UCSD-AML1 (cell line): ENCODE results near the gene NSMCE1.
A peak's percentile ranks its signal among the peaks of the same experiment; 100 is the strongest.

Experiments used
- DNase-seq: peaks from one replicate; lab custom pipeline; 2025; ENCODE audit not compliant: unreplicated experiment; lab: John Stamatoyannopoulos, UW

Gene NSMCE1

GRCh38 chr16:27245276-27246172, 23.0 kb downstream of the NSMCE1 start:
- no peak for DNase-seq

DNA sequence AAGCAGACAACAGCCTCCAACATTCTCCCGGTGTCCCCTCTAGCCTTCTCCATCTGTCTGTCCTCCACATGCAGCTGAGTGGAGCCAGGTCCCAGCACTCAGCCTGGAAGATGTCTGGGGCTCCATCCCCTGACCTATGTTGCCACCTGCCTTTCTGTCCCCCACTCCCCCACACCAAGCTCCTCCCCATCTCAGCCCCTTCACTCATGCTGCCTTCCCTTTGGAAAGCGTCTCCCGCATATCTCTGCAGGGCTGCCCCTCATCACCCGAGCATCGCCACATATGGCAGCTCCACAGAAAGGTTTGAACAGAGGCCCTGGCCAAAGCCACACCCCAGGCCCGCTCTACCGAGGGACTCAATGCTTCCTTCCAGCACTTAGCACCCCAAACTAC, 24.2 kb downstream of the NSMCE1 start:
- DNase-seq = no peak

DNA sequence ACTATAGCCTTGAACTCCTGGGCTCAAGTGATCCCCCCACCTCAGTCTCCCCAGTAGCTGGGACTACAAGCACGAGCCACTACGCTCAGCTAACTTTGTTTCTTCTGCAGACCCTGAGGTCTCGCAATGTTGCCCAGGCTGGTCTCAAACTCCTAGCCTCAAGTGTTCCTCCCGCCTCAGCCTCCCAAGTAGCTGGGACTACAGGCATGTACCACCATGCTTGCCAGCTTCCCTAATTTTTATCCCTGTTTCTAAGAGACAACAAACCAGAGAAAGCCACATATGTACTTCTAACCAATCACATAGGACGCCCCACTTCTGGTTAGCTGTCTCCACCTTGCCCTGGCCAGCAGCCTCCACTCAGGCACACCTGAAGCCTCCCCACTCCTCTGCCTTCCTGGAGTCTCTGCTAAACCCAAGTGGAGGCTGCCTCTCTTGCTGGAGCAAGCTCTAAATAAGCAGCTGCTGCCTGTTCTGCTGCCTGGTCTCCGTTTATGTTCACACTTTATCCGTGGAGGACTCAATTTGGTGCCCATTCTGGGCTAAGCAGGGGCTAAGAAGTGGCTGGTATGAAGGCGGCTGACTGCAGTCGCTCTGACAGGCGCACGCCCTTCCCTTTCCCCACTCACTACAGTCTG, 24.7 kb downstream of the NSMCE1 start:
- no peak for DNase-seq

DNA sequence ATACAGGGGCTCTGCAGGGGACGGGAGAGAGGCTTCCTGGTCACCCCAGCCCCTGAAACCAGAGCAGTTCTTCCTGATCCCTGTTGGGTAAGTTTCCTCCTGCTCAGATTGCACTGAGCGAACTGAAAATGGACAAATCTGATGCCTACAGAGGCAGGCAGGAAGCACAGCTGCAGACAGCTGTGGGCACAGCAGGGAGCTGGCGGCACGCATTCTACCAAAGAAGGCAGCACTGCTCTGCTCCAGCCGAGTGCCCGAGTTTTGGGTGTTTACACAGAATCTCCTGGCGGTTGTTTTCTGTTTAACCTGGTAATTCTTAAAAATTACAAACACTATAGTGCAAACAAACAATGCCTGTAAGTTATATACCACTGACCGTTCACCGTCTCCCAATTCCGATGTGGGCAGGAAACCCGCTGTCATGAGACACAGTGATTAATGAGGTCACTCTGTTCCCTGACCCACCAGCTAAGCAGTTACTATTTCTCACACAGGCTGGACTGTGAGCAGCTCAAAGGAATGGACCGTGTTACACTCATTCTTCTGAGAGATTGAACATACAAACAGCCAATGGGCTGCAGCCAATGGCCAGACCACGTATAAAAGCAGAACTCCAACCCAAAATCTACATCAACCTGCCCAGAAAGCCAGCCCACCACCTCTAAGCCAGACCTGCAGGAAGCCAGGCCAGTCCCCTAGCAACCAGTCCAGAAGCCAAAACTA, 25.5 kb downstream of the NSMCE1 start:
- DNase-seq = peak; percentile 66

DNA sequence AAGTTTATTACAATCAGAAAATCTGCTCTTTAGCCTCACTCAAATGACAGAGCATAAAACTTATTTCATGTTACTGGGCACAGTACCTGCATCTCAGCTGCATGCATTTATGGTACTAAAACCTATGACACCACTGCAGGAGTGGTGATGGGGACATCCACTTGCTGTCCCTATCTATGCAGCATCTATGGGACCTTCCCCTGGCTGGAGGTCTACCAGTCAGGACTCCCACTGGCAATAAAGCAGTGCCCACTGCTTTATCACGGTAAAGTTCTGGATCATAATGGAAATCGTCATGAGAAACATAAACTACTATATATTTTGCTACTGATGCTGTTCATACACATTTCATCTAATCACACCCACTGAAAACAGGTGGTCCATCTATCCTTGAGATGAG, 26.2 kb downstream of the NSMCE1 start:
- DNase-seq = no peak

DNA sequence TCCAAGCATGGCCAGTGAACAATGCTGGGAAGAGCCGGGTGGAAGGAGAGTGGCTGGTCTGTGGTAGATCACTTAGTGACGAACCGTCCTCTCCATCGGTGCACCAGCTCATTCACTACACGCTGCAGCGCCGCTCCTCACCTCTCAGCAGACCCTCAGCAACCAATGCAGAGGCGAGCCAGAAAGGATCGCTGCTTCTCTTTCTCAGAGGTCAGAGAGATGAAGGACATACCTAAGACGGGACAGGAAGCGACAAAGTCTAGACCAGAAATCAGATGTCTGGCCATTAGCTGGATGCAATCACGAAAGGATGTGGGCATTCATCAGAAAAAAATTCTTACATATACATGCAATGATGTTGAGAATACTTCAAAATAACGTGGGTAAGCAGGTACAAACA, 26.9 kb downstream of the NSMCE1 start:
- no peak for DNase-seq

GRCh38 chr16:27240948-27241531, 27.5 kb downstream of the NSMCE1 start:
- DNase-seq = no peak

- no peak for DNase-seq
Observed at GRCh38 chr16:27239906-27240655, 28.5 kb downstream of the NSMCE1 start.

- DNase-seq = no peak
Observed at GRCh38 chr16:27239026-27239425, 29.5 kb downstream of the NSMCE1 start.

DNA sequence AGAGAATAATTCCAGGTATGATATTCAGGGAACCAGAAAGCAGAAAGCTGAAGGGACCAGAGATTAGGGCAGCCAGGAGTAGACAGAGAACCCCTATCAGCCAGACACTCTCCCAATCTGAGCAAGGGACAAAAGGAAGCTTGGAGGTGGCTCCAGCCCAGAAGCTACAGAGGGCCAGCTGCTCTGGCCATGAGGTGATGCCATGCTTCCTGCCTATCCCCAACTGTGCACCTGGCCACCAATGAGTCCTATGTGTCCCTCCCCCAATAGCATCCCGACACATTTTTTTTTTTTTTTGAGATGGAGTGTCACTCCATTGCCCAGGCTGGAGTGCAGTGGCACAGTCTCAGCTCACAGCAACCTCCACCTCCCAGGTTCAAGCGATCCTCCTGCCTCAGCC, 30.0 kb downstream of the NSMCE1 start:
- no peak for DNase-seq

GRCh38 chr16:27238016-27238587, 30.5 kb downstream of the NSMCE1 start:
- no peak for DNase-seq

GRCh38 chr16:27237219-27238015, 31.2 kb downstream of the NSMCE1 start:
- peak; percentile 79 for DNase-seq

- no peak for DNase-seq
Observed at GRCh38 chr16:27236635-27237218, 31.8 kb downstream of the NSMCE1 start.

DNA sequence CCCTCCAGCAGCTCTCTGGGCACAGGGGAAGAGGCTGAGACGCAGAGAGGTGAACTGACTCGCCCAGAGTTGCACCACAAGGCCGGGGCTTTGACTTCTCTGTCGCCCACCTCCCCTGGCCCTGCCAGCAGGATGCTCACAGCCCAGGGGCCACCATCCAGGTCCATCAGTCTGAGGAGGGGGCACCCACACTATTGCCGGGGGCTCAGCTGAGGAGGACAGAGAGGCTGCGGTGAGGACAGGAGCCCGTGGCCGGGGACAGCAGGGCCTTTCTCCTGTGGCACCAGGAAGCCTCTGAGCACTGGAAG, 32.7 kb downstream of the NSMCE1 start:
- no peak for DNase-seq

- DNase-seq = peak; percentile 64
Observed at GRCh38 chr16:27235055-27235937, 33.3 kb downstream of the NSMCE1 start.

DNA sequence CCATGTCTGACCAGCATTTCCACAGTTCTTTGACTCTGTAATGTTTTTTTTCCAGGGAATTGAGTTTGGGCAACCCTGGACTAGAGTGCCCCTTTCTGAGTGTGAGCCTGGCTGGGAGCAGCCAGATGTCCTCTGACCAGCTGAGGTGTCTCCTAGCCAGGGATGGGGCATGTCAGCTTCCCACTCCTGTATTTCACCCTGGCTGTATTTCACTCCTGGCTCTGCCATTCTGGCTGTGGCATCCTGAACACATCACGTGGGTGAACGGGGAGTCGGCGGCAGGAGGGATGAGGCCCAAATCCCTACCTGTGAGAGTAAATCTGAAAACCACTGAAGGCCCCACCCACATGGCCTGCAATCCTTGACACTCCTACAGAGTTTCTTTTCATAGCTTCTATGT, 34.0 kb downstream of the NSMCE1 start:
- DNase-seq = no peak

DNA sequence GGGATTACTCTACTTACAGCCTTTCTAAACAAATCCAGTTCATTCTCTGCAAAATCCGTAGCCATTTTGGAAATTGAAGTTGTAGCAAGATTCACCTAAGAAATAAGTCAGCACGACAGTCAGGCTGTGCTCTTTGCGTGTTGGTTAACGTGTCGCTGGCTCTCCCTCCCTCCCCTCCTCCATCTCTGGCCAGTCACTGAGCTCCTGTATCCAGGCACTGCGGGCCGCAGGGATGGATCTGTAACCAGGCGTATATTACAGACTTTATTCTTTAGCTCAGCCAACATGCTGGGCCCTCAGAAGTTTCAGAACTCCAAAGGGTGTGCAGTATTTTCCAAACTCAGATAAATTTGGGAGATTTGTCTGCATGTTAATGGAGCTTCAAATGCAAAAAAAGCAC, 34.4 kb downstream of the NSMCE1 start:
- DNase-seq = no peak

DNA sequence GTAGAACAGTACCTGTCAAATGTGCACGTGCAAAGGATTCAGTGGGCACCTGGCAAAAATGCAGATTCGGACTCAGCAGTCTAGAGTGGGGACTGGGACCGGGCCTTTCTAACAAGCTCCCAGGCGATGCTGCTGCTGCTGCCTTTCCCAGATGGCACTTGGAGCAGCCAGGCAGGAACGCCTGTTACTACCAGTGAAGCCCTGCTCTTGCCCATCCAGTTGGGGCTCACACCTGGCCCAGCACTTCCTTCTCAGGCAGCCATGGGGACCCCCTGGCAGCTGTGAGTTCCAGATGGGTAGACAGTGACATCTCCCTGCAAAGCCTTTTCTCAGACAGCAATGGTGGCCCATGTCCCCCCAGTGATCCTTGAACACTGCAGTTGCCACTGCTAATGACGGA, 34.8 kb downstream of the NSMCE1 start:
- no peak for DNase-seq
